Measurements from ENCODE around the gene PAQR6. TPM values are rescaled to one million over a fixed set of nuclear protein-coding genes. Genes with fewer than 3 reads are reported as not detected.

PAQR6 gene
- total RNA-seq, 1 donor from 2014 or later: 2.0 TPM

DNA sequence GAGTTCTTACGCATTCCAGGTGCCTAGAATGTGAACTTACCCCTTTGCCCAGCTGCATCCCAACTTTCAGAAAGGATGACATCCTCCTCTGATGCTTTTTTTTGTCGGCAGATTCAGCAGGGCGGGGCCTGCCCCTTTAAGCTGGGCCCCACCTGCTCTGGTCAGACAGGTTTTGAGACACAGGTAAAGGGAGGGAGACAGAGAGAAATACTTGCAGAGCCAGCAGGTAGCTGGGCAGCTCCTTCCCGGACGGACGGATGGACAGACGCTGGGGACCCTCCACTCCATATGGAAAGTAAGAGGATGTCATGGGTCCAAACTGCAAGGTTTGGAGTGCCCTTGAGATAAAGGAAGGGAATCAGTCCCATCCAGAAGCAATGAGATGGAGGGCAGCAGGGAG, 36.3 kb upstream of the PAQR6 start, which contains the start of gene TMEM79:
Gene TMEM79 (plus strand): TSS at position 214 of the 400 bp plus-strand sequence. CDS start 902 bp downstream, outside the sequence.
- H3K27ac ChIP-seq: peak within 1 kb of the TSS; percentile 94
- no peak for DNase-seq (ENCODE audit: extremely low spot score in 2 of 2)
- intact Hi-C loops (cut with DNase I): no loop called here
- H3K4me1 ChIP-seq: peaks cover 52% of the 10 kb centered on the region
- H3K4me3 ChIP-seq: peak within 1 kb of the TSS; percentile 90 to 94
- TF ChIP-seq POLR2AphosphoS5 (IDR thresholded peaks at IDR 0.05; ENCODE audit: insufficient read depth in 1 of 2, low read depth in 1 of 2) (peak in 1 of 2 donors; percentile 76), POLR2A (IDR thresholded peaks at IDR 0.05) (no peak), CTCF (IDR thresholded peaks at IDR 0.05) (no peak)
- peaks cover 0 to 17% of the 10 kb centered on the region in 2 donors for H3K36me3 ChIP-seq
- no peaks in the 10 kb centered on the region for H3K27me3 ChIP-seq
- H3K9me3 ChIP-seq: no peaks in the 10 kb centered on the region

DNA sequence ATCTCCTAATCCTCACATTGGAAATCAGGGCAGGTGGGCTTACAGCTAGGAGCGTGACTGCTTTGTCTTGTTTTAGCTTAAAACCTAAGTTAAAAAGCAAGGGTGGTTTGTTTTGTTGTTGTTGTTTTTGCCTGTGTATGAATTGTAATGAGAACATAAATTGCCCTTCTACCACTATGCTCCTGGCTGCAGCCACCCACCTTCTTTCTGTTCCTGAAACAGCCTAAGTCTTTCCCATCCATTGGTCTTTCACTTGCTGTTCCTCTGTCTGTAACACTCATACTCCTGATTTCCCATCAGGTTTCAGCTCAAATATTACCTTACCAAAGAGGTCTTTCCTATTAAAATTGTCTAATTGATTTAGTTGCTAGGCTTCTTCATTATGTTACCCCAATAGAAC, 35.7 kb upstream of the PAQR6 start:
- H3K27ac ChIP-seq: peak overlapping the region; percentile 94
- H3K27me3 ChIP-seq: no peaks in the 10 kb centered on the region
- H3K4me1 ChIP-seq: peaks cover 52% of the 10 kb centered on the region
- intact Hi-C loops (cut with DNase I): no loop called here
- TF ChIP-seq CTCF (IDR thresholded peaks at IDR 0.05) (no peak), POLR2AphosphoS5 (IDR thresholded peaks at IDR 0.05; ENCODE audit: insufficient read depth in 1 of 2, low read depth in 1 of 2) (no peak), POLR2A (IDR thresholded peaks at IDR 0.05) (no peak)
- DNase-seq (ENCODE audit: extremely low spot score in 2 of 2): no peak
- H3K9me3 ChIP-seq: no peaks in the 10 kb centered on the region
- H3K4me3 ChIP-seq: peak overlapping the region; percentile 90 to 94
- peaks cover 0 to 18% of the 10 kb centered on the region in 2 donors for H3K36me3 ChIP-seq

- Histone ChIP-seq H3K36me3 (peaks cover 0 to 21% of the 10 kb centered on the region in 2 donors), H3K27me3 (no peaks in the 10 kb centered on the region), H3K4me1 (peaks cover 52% of the 10 kb centered on the region), H3K27ac (peak within 1 kb of the TSS; percentile 94), H3K9me3 (no peaks in the 10 kb centered on the region), H3K4me3 (peak within 1 kb of the TSS; percentile 90 to 94)
- intact Hi-C loops (cut with DNase I): no loop called here
- peak; percentile 96 to 97 for TF ChIP-seq POLR2AphosphoS5 (IDR thresholded peaks at IDR 0.05; ENCODE audit: insufficient read depth in 1 of 2, low read depth in 1 of 2)
- TF ChIP-seq CTCF (IDR thresholded peaks at IDR 0.05): no peak
- TF ChIP-seq POLR2A (IDR thresholded peaks at IDR 0.05): peak in 1 of 2 donors; percentile 31
- peak in 1 of 2 donors; percentile 97 for DNase-seq (ENCODE audit: extremely low spot score in 2 of 2)
Measured at GRCh38 chr1:156282479-156283222, 34.8 kb upstream of the PAQR6 start, which contains the start of gene SMG5. TSS of gene SMG5 (minus strand) at chr1:156282825. CDS start at chr1:156282680, 145 bp downstream.

GRCh38 chr1:156281693-156282478, 34.0 kb upstream of the PAQR6 start:
- peaks cover 0 to 26% of the 10 kb centered on the region in 2 donors for H3K36me3 ChIP-seq
- intact Hi-C loops (cut with DNase I): no loop called here
- peaks cover 52% of the 10 kb centered on the region for H3K4me1 ChIP-seq

More at GRCh38 chr1:156281693-156282478, 34.0 kb upstream of the PAQR6 start:
- no peaks in the 10 kb centered on the region for H3K27me3 ChIP-seq
- peak overlapping the region; percentile 90 to 94 for H3K4me3 ChIP-seq
- H3K27ac ChIP-seq: peak overlapping the region; percentile 94
- no peak for TF ChIP-seq POLR2AphosphoS5 (IDR thresholded peaks at IDR 0.05; ENCODE audit: insufficient read depth in 1 of 2, low read depth in 1 of 2)
- TF ChIP-seq POLR2A (IDR thresholded peaks at IDR 0.05): no peak
- TF ChIP-seq CTCF (IDR thresholded peaks at IDR 0.05): no peak
- no peaks in the 10 kb centered on the region for H3K9me3 ChIP-seq
- DNase-seq (ENCODE audit: extremely low spot score in 2 of 2): no peak
